NCI-H187 (cell line): ENCODE measurements around the gene ANKHD1.
"Not testable (repeated sequence)": the region's sequence is repeated elsewhere in the genome, so short reads cannot be mapped to it uniquely, and the experiment has no call there.

Experiments used
- DNase-seq, 2 experiments: peaks; one replicate each; lab custom pipeline; 2025; lab: John Stamatoyannopoulos, UW

Gene ANKHD1

DNA sequence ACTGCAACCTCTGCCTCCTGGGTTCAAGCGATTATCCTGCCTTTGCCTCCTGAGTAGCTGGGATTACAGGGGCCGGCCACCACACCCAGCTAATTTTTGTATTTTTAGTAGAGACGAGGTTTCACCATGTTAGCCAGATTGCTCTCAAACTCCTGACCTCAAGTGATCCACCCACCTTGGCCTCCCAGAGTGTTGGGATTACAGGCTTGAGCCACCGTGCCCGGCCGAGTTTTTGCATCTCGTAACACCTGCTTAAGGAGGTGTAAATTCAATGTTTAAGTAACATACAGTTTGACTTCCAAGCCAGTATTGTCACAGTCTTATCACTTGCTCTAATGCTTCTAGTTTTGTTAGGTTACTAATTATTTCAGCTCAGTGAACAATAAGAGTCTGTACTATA is 19.7 kb downstream of the ANKHD1 start:
- DNase-seq, result not testable (repeated sequence)

GRCh38 chr5:140423609-140424008 is 22.0 kb downstream of the ANKHD1 start:
- DNase-seq, result no peak

DNA sequence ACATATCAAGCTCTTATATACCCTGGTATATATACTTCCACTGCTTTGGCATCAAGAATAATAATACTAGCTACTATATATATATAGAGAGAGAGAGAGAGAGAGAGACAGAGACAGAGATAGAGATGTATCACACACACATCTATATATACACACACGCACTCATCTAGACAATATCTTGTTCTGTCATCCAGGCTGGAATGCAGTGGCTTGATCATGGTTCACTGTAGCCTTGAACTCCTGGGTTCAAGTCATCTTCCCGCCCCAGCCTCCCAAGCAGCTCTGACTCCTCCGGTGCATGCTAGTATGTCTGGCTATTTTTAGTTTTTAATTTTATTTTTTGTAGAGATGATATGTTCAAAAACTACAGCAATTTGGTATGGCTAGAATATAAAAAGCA is 22.5 kb downstream of the ANKHD1 start:
- no peak for DNase-seq

DNA sequence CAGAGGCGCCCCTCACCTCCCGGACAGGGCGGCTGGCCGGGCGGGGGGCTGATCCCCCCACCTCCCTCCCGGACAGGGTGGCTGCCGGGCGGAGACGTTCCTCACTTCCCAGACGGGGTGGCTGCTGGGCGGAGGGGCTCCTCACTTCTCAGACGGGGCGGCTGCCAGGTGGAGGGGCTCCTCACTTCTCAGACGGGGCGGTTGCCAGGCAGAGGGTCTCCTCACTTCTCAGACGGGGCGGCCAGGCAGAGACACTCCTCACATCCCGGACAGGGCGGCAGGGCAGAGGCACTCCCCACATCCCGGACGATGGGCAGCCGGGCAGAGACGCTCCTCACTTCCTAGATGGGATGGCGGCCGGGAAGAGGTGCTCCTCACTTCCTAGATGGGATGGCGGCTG is 26.1 kb downstream of the ANKHD1 start:
- DNase-seq, result not testable (repeated sequence)

DNA sequence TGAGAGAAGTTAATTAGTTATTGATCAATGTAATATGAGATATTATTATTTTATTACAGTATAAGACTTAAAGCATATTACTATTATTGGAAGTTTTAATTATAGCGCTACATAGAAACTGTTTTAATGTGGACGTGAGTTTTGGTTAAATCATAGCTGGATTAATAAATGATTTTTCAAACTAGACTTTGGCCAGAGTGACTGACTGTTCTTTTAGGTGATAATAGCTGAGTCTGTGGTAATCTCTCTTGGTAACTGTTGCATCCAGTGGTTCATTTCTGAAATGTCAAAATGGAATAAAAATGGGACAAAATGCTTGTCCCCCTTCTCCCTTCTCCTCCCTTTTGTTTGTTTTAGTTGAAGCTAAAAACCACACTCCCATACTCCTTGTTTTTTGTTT is 28.1 kb downstream of the ANKHD1 start:
- DNase-seq, result no peak

- no peak for DNase-seq
Measured at GRCh38 chr5:140432212-140432611, 30.6 kb downstream of the ANKHD1 start.

DNA sequence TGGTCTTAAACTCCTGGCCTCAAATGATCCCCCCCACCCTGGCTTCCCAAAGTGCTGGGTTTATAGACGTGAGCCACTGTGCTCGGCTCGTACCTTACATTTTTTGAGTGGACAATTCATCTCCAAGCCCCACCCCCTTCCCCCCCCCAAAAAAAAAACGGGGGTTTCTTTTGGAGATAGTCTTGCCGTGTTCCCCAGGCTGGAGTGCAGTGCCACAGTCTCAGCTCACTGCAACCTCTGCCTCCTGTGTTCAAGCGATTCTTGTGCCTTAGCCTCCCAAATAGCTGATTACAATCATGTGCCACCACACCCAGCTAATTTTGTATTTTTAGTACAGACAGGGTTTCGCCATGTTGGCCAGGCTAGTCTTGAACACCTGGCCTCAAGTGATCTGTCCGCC is 31.3 kb downstream of the ANKHD1 start:
- no peak for DNase-seq

DNA sequence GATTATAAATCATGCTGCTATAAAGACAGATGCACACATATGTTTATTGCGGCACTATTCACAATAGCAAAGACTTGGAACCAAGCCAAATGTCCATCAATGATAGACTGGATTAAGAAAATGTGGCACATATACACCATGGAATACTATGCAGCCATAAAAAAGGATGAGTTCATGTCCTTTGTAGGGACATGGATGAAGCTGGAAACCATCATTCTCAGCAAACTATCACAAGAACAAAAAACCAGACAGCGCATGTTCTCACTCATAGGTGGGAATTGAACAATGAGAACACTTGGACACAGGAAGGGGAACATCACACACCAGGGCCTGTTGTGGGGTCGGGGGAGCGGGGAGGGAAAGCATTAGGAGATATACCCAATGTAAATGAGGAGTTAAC is 55.7 kb downstream of the ANKHD1 start:
- DNase-seq, result not testable (repeated sequence)

DNA sequence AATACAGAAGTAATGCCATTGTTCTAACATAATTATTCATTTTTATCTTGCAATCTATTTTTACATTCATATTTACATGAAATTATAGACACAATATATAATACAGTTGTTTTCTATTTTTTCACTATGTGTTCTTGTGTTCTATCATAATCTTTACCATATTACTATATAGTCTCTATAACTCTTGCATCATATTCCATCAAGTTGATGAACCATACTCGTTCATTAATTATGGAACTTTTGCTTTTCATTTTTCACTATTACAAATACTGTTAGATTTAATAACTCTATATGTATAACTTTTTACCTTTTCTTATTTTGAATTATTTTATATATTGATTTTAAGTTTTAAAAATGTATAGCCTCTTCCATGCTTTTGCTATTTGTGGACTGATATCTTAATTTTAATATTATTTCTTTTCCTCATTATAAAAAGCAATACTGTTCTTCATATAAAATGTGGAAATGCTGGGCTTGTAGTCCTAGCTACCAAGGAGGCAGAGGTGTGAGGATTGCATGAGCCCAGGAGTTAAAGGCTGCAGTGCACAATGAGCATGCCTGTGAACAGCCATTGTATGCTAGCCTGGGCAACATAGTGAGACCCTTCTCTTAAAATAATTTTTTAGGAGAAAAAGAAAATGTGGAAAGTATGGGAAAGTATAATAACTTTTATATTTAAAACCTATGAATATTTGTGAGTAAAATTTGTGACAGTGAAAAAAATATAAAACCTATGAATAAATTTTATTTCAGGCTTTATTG is 65.5 kb downstream of the ANKHD1 start:
- no peak for DNase-seq

GRCh38 chr5:140468188-140468587 is 66.6 kb downstream of the ANKHD1 start:
- no peak for DNase-seq

GRCh38 chr5:140469259-140469658 is 67.6 kb downstream of the ANKHD1 start:
- no peak for DNase-seq

DNA sequence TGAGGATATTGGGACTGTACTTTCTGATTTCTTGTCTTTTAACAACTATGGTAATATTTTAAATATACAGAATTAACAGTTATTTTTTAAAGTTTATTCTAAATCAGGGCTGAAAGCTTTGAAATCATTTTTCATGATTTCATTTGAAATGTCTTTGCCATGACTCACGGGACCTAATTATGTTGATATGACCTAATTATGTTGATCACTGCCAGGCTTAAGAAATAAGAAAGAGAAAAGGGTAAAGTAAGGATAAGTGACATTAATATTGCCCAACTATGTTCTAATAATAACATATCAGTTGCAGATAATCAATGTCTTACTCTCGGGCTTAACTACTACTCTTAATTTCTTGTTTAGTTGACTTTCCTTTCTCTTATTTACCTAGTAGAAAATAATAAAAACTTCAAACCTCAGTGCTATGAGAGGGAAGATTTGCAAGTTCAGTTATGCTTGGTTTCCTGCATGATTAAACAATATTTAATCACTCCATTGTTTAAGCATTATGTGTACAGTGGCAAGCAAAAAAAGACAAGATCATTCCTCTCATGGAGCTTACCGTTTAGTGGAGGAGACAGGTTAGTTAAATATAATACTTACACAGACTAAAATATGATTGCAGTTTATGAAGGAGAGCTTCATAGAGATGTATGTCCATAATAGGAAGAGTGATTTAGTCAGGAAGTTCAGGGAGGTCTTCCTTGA is 78.8 kb downstream of the ANKHD1 start:
- no peak for DNase-seq

DNA sequence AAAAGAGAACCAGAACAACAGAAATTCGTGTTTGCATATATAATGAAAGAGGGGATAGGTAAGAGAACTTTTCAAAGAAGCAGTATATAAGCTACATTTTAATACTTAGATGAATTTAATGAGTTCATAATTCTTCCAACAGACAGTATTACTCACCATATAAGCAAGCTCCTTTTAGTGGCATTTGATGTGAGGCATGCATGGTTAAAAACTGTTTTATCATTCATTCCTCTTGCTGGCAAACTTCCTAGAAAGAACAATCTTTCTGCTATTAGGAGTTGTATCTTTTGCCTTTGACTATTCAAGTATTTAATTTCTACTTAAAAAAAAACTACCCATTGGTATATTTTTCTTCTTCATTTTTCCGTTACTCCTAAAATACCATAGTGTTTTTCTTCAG is 80.1 kb downstream of the ANKHD1 start:
- DNase-seq, result no peak

- no peak for DNase-seq
Measured at GRCh38 chr5:140483055-140483454, 81.4 kb downstream of the ANKHD1 start.

GRCh38 chr5:140488141-140488540 is 86.5 kb downstream of the ANKHD1 start:
- not testable (repeated sequence) for DNase-seq

DNA sequence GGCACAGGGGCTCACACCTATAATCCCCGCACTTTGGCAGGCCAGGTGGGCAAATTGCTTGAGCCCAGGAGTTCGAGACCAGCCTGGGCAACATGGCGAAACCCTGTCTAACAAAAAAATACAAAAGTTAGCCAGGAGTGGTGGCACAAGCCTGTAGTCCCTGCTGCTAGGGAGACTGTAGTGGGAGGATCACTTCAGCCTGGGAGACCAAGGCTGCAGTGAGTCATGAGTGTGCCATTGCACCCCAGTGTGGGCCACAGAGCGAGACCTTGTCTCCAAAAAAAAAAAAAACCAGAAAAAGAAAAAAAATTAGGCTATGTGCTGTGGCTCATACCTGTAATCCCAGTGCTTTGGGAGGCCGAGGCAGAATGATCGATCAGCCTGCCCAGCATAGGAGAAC is 87.3 kb downstream of the ANKHD1 start:
- no peak for DNase-seq

GRCh38 chr5:140497897-140498296 is 96.3 kb downstream of the ANKHD1 start:
- DNase-seq, result no peak

DNA sequence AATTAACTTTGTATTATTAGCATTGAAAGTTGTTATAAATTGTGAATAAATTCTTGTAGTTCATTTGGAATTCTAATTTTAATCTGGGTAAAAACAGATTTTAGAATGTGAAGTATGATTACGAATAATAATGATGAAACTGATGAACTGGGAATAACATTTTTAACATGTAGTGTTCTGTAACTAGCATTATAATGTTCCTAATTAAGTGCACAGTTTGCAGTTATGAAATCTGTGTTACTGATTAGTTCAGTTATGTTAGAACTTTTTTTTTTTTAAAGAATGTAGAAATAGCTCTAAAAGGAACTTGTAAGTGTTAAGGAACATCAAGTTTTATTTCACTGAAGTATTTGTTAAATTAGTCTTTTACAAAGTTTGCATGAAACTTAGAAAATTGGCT is 97.0 kb downstream of the ANKHD1 start:
- no peak for DNase-seq

GRCh38 chr5:140502834-140503233 is 101.2 kb downstream of the ANKHD1 start:
- DNase-seq, result no peak

DNA sequence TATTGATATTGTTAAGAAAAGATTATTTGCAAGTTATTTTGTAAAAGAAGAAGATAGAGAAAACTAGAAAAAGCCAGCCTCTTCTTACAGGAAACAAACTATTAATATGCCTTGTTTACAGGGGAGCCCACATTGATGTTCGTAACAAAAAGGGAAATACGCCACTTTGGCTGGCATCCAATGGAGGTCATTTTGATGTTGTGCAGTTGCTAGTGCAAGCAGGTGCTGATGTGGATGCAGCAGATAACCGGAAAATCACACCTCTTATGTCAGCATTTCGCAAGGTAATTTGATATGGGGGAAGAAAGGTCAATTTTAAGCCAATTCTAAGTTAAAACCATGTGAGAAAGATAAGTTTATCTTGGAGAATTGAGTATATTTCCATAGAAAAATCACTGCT is 108.3 kb downstream of the ANKHD1 start:
- DNase-seq, result no peak

- no peak for DNase-seq
Measured at GRCh38 chr5:140513124-140513523, 111.5 kb downstream of the ANKHD1 start.

GRCh38 chr5:140524003-140524402 is 122.4 kb downstream of the ANKHD1 start:
- no peak for DNase-seq

DNA sequence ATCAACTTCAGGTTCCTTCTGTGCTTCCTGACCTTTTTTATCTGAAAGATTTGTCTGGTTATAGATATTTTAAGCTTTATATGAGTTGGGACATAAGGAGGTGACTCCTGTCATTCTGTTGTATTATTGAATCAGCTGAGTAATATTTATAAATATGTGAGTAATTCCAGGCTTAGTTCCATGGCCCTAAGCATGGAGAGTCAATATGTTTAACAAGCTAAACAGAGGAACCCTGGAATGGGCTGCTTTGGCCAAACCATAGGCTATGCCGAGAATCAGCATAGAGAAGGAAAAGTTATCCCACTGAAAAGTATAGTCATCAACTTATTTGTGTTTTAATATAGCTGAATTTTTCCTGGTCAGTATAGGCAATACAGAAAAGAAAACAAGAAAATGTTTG is 138.6 kb downstream of the ANKHD1 start:
- no peak for DNase-seq

DNA sequence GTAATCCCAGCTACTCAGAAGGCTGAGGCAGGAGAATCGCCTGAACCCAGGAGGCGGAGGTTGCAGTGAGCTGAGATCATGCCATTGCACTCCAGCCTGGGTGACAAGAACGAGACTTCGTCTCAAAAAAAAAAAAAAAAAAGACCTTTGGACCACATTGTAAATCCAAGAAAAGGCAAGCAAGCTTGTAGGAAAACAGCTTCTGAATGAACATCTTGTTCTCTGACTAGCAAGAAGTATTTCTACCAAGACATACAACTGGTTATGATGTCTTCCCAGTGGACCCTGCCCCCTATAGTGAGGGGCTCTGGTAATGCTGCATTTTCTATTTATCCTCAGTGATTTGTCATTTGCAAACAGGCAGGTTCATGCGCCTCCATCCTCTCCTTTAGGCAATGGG is 141.3 kb downstream of the ANKHD1 start:
- DNase-seq, result no peak
